Fibroblast of the conjunctiva (primary cell): Measurements from ENCODE around the gene SASH3.
A peak's percentile ranks its signal among the peaks of the same experiment; 100 is the strongest.
"Not testable (repeated sequence)": the region's sequence is repeated elsewhere in the genome, so short reads cannot be mapped to it uniquely, and the experiment has no call there.

Source experiments
- DNase-seq: peaks from one replicate; pipeline ENCODE4 v3.0.0-alpha.2; 2010; ENCODE audit warnings: low read depth

Gene SASH3

GRCh38 chrX:129779747-129780146 lies at the start of gene SASH3:
TSS of gene SASH3 (plus strand) at chrX:129779949. CDS start at chrX:129780098, 149 bp downstream.
- DNase-seq, result no peak

GRCh38 chrX:129731228-129731627 lies 48.5 kb upstream of the SASH3 start:
- DNase-seq, result no peak

- no peak for DNase-seq
These were observed 46.9 kb upstream of the SASH3 start for GRCh38 chrX:129732857-129733256.

- no peak for DNase-seq
These were observed 46.4 kb upstream of the SASH3 start for GRCh38 chrX:129733335-129733734.

- no peak for DNase-seq
These were observed 43.3 kb upstream of the SASH3 start for GRCh38 chrX:129736491-129736890.

- no peak for DNase-seq
These were observed 41.8 kb upstream of the SASH3 start for GRCh38 chrX:129737916-129738315.

- DNase-seq, result peak; percentile 89
These were observed 41.1 kb upstream of the SASH3 start, which contains the start of gene XPNPEP2 for GRCh38 chrX:129738466-129739308. TSS of gene XPNPEP2 (plus strand) at chrX:129738979. CDS start at chrX:129739214, 235 bp downstream.

- no peak for DNase-seq
These were observed 40.2 kb upstream of the SASH3 start for GRCh38 chrX:129739578-129739977.

GRCh38 chrX:129741880-129742758 lies 37.6 kb upstream of the SASH3 start:
- DNase-seq, result no peak

GRCh38 chrX:129742759-129743152 lies 37.0 kb upstream of the SASH3 start:
- DNase-seq, result not testable (repeated sequence)

- DNase-seq, result no peak
These were observed 35.9 kb upstream of the SASH3 start for GRCh38 chrX:129743821-129744220.

GRCh38 chrX:129744861-129745321 lies 34.9 kb upstream of the SASH3 start:
- DNase-seq, result no peak

- no peak for DNase-seq
These were observed 32.9 kb upstream of the SASH3 start for GRCh38 chrX:129746557-129747470.

- no peak for DNase-seq
These were observed 32.2 kb upstream of the SASH3 start for GRCh38 chrX:129747533-129747932.

GRCh38 chrX:129748305-129748704 lies 31.4 kb upstream of the SASH3 start:
- peak; percentile 94 for DNase-seq

- DNase-seq, result no peak
These were observed 30.7 kb upstream of the SASH3 start for GRCh38 chrX:129749069-129749468.

GRCh38 chrX:129750971-129751370 lies 28.8 kb upstream of the SASH3 start:
- no peak for DNase-seq

GRCh38 chrX:129754056-129755024 lies 25.4 kb upstream of the SASH3 start:
- no peak for DNase-seq

GRCh38 chrX:129755779-129756650 lies 23.7 kb upstream of the SASH3 start:
- DNase-seq, result no peak
